LNCaP clone FGC (cell line): ENCODE measurements around the gene EPC1.
"Not testable (repeated sequence)": the region's sequence is repeated elsewhere in the genome, so short reads cannot be mapped to it uniquely, and the experiment has no call there.

Experiments used
- DNase-seq: peaks from one replicate; pipeline ENCODE4 v3.0.0-alpha.2; 2011; ENCODE audit warnings: low read depth
- H3K4me3 ChIP-seq: 2 replicates; pipeline ENCODE4 v1.5.1; 2011; ENCODE audit warnings: mild to moderate bottlenecking, low read depth, low read length, control low read depth
- TF ChIP-seq, protein P1 (sequence below): IDR thresholded peaks from 2 replicates; pipeline ENCODE4 v1.5.1; 2012; ENCODE audit warnings: mild to moderate bottlenecking; ENCODE audit not compliant: control insufficient read depth, insufficient read depth; ENCODE audit errors: extremely low read depth

Gene EPC1, protein sequence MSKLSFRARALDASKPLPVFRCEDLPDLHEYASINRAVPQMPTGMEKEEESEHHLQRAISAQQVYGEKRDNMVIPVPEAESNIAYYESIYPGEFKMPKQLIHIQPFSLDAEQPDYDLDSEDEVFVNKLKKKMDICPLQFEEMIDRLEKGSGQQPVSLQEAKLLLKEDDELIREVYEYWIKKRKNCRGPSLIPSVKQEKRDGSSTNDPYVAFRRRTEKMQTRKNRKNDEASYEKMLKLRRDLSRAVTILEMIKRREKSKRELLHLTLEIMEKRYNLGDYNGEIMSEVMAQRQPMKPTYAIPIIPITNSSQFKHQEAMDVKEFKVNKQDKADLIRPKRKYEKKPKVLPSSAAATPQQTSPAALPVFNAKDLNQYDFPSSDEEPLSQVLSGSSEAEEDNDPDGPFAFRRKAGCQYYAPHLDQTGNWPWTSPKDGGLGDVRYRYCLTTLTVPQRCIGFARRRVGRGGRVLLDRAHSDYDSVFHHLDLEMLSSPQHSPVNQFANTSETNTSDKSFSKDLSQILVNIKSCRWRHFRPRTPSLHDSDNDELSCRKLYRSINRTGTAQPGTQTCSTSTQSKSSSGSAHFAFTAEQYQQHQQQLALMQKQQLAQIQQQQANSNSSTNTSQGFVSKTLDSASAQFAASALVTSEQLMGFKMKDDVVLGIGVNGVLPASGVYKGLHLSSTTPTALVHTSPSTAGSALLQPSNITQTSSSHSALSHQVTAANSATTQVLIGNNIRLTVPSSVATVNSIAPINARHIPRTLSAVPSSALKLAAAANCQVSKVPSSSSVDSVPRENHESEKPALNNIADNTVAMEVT

DNA sequence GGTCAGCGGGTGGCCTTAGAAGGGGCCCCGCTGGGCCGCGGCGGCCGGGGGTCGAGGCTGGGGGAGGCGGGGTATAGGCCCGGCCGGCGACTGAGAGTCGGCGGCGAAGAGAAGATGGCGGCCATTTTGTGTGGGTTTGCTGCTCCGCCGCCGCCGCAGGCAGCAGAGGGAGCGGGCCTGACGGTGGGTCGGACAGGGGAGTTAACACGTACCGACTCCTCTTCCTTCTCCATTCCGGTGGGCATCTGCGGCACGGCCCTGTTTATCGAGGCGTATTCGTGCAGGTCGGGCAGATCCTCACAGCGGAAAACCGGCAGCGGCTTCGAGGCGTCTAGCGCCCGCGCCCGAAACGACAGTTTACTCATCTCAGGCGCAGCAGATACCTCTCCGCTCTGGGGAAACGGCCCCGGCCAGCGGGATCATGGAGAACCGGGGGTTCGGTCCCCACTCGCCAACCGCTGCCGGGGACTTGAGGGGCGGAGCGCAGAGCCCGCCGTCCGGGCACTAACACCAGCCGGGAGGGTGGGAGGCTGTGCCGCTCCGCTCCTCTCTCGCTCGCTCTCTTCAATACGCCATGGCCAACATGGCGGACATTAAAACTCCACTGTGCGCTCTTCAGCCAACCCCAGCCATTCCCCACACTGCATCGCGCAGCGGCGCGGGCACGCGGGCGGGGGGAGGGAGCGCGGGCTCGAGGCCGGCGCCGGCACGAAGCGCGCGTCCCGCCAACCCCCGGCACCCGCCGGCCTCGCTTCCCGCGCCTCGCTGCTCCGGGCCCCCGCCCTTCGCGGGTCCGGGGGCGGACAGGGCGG is at the start of gene EPC1:
EPC1 (minus strand) TSS at position 608 of the 812 bp plus-strand sequence; CDS start at position 365, 243 bp downstream.
- TF ChIP-seq, protein P1, sequence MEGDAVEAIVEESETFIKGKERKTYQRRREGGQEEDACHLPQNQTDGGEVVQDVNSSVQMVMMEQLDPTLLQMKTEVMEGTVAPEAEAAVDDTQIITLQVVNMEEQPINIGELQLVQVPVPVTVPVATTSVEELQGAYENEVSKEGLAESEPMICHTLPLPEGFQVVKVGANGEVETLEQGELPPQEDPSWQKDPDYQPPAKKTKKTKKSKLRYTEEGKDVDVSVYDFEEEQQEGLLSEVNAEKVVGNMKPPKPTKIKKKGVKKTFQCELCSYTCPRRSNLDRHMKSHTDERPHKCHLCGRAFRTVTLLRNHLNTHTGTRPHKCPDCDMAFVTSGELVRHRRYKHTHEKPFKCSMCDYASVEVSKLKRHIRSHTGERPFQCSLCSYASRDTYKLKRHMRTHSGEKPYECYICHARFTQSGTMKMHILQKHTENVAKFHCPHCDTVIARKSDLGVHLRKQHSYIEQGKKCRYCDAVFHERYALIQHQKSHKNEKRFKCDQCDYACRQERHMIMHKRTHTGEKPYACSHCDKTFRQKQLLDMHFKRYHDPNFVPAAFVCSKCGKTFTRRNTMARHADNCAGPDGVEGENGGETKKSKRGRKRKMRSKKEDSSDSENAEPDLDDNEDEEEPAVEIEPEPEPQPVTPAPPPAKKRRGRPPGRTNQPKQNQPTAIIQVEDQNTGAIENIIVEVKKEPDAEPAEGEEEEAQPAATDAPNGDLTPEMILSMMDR, result no peak
- DNase-seq, result peak; percentile 62
- peak within 1 kb of the TSS; percentile 73 for H3K4me3 ChIP-seq

DNA sequence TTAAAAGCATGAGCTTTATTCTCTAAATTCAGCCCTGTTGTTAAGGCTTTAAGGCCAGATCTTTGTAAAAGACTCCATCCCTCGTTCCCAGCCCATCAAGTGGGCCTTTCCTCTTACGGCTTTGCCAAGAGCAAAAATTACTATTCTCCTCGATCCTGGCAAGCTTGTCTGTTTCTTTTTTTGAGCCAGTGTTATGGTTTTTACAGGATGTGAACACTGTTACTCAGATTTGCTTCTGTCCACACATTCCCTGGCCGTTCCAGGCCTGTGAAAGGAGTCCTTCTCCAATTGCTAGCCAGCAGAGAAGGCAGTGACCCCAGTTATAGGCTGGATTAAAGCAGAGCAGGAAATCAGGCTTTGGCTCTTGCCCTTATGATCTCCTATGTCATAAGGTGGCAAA is 47.0 kb upstream of the EPC1 start:
- H3K4me3 ChIP-seq, result no peak overlapping the region
- TF ChIP-seq, protein P1, result no peak
- DNase-seq, result no peak

DNA sequence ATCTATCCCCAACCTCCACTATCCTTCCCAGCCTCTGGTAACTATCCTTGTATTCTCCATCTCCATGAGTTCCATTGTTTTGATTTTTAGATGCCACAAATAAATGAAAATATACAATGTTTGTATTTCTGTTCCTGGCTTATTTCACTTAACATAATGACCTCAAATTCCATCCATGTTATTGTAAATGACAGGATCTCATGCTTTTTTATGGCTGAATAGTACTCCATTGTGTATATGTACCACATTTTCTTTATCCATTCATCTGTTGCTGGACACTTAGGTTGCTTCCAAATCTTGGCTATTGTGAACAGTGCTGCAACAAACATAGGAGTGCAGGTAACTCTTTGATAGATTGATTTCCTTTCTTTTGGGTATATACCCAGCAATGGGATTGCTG is 45.3 kb upstream of the EPC1 start:
- not testable (repeated sequence) for H3K4me3 ChIP-seq

DNA sequence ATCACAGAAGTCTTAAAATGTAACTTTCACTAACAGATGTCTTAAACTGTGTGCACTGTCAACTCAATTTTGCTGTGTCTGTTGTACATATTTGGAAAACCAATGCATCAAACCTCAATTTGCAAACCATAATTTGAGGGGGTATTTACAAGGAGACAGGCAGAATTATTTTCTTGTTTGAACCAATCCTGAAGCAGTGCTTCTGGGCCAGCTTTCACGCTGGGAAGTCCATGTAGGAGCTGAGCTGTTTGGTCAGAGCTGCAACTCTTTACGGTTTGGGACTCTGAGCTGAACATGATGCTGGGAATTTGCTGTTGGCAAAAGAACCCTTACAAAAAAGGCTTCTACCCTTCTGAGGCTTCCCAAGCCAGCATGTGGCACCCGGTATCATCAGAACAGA is 43.2 kb upstream of the EPC1 start:
- no peak for DNase-seq
- H3K4me3 ChIP-seq, result no peak overlapping the region
- TF ChIP-seq, protein P1, result no peak

More for the DNA sequence above, 45.3 kb upstream of the EPC1 start:
- DNase-seq, result not testable (repeated sequence)

DNA sequence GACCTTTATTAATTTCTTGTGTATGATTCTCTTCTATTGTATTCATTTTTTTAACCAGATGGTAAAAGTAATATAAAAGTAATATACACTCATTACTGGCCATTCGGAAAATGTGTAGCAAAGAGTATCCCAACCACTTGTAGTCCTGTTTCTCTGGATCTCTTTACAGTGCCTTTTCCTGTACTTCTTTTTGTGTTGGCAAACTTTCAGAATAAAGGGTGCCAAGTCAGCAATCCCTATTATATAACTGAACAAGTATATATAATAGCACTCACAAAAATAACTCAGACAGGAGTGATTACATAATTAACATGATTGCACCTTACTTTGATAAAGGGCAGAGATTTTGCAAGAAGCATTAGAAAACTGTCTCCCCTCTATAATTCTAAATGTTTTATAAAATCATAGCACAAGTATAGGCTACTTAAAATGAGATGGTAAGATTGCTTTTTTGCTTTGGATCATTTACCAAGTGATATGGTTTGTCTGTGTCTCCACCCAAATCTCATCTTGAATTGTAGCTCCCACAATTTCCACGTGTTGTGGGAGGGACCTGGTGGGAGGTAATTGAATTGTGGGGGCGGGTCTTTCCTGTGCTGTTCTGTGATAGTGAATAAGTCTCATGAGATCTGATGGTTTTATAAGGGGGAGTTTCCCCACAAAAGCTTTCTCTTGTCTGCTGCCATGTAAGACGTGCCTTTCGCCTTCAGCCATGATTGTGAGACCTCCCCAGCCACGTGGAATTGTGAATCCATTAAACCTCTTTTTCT is 41.5 kb upstream of the EPC1 start:
- H3K4me3 ChIP-seq, result no peak overlapping the region
- TF ChIP-seq, protein P1, result no peak
- DNase-seq, result no peak

DNA sequence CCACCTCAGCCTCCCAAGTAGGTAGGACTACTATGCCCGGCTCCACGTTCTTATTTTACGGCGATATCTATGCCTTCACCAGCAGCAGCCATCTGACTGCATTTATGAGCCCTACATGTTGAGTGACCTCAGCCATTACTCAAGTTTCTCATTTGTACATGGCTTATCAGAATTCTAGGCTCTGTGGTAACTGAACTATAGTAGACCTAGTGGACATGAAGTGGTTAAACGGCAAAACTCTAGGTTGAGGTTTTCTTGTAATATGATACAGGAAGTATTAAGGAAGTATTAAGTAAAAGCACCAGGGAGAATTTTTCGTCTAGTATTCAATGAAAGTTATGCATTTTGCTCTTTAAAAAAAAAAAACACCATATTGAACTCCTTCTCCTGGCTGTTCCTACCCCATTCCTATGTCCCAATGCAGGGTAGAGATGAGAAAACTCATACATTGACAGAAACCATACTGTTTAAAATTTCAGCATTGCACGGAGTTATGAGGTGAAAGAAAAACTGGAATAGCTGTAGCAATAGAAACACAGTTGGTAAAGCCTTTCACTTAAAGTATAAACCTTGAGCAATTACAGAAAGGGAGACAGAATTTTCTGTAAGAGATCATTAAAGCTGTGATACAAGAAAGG is 39.8 kb upstream of the EPC1 start:
- TF ChIP-seq, protein P1, result no peak
- DNase-seq, result no peak
- no peak overlapping the region for H3K4me3 ChIP-seq
